ENCODE data around the gene RRBP1.
"Not testable (repeated sequence)": the region's sequence is repeated elsewhere in the genome, so short reads cannot be mapped to it uniquely, and the experiment has no call there.

RRBP1 gene

DNA sequence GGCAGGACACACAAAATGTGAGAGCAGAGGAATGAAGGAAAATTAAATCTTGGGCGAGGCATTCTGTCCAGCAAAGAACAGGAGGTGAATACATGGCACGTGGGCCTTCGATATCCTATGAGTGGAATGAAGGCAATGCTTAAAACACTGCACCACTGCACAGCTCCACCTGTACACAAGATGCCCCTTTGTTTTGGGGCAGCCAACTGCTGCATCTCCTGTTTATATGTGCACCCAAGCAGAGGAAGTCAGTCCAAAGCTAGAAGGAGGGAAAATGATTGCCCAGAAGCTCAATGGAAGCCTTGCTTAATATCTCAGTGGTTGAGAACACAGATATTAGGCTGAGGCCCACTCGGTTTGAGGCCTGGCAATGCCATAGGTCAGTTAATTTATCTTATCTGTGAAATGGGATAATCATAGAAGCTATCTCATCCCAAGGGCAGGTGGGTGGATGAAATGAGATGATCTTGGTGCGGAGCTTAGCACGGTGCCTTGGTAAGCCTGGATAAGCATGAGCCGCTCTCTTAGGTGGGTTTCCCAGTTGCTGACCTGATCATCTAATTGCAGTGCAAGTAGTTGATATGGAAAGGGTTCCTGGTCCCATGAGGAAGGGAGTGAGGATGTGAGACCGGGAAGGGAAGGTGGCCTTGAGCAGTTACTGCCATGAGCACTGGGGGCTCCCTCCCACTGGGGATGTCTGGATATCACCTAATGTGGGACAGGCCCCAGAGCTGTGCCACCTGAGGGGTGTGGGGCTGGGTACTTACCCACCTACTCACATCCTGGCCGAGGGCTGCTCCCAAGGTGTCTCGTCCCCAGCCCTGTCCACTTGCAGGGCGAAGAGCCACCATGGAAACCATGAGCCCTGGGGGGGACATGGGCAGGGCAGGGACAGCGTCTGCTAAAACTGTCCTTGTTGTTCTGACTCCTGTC is 27.6 kb upstream of the RRBP1 start:
- no peak for DNase-seq

DNA sequence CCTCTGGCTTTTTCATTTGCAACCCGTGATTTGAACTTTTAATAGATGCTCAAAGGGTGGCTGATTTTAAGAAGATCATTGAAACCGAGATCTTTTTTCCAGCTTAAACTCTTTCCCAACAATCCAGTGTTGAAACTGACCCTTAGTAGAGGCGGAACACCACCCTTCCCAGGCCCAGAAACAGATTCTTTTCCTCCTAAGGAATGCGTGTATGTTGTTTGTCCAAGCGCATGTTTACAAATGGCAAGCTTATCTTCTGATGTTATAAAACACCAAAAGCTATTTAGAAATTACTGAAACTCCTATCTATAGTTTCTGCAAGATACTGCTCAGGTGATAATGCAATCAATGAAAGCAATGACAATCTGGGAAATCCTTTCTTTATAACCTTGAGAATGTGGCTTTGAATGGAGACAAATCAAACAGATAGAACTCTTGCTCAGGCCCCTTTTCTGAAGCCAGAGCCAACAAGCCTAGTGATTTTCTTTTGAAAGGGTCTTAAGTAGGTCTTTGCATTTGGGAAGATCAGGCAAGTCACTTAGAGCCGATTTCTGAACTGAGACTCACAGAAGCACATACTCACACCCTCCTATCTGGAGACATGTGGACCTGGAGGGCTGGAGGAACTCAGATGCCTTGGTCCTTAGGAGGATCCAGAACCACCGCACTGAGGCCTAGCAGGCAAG is 26.8 kb upstream of the RRBP1 start:
- no peak for DNase-seq

DNA sequence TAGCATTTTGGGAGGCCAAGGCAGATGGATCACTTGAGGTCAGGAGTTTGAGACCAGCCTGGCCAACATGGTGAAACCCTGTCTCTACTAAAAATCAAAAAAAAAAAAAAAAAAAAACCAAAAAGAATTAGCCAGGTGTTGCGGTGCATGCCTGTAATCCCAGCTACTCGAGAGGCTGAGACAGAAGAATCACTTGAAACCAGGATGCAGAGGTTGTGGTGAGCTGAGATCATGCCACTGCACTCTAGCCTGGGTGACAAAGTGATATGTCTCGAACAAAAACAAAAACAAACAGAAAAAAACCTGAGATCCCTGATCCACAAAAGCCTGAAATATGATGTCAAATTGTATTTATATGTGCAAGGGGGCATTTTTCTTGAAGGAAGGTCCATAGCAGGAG is 25.9 kb upstream of the RRBP1 start:
- DNase-seq = not testable (repeated sequence)

DNA sequence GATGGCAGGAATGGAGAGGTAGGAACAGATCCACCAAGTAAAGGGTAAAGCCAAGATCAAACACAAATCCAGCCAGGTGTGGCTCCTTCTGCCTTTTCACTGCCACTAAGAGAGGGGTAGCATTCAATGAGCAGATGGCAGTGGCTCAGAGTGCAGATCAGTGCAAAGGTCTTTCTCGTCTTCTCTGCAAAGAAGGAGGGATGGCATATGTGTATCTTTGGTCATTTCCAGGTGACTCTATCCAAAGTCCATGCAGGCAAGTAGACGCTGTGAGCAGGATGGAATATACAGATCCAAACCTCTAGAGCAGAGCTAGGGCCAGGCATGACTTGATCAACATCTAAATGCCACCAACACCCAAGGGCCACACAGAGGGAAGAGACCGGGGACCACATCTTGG is 24.6 kb upstream of the RRBP1 start:
- DNase-seq = no peak

DNA sequence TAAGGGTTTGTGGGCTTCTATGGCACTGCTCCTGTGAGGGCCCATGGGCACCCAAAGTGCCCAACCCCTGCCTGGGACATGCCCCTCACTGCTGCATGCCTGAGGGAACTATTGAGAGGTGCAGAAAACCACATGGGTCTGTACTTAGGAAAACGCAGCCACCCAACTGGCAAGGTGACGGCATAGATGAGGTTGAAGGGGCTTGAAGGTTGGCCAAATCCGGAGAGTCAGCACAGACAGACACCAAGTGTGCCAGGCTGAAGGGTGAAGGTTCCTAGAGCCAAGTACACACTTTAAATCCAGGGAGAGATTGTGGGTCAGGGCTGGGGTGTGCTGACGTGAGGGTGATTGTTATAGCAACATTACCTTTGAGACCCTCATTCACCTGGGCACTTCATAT is 23.9 kb upstream of the RRBP1 start:
- DNase-seq = no peak

DNA sequence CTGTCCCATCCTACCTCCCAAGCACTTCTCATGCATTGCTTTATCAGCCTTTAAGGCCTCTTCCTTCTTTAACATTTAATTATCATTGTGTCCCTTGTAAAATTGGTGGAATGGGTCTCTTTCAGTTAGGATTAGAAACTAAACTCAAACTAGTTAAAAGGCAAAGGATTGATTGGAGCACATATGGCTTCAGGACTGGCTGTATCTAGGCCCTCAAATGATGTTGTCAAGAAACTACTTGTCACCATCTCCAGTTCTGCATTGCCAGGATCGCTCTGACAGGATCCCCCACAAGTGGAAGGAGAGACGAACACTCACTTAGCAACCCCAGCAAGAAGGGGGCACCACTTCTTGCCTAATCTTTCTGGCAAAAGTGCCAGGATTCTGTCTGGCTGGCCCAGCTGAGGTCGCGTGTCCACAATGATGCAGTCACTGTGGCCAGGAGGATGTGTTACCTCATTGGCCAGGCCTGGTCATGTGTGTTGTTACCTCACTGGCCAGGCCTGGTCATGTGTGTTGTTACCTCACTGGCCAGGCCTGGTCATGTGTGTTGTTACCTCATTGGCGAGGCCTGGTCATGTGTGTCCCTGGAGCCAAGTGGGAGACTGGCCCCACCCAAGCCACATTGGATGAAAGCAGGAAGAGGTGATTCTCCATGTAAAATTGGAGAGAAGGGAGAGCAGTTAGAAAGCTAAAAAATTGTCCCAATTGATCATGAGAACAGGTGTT is 22.7 kb upstream of the RRBP1 start:
- DNase-seq = no peak

DNA sequence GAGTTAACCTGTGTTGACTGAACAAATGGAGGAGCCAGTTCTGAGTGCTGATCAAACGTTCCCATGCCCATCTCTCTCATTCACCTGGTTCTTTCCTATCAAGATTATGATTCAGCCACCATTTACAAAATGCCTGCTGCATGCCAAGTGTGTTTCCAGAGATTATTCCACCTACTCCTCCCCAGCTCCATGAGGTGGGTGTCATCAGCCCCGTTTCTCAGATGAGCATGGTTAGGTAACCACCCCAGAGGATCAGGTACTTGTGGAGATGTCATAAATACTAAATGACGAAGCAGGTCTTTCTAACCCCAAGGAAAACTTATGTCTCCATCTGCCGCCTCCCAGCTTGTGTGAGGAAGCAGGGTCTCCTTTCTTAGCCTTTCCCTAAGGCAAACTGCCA is 19.8 kb upstream of the RRBP1 start:
- no peak for DNase-seq

DNA sequence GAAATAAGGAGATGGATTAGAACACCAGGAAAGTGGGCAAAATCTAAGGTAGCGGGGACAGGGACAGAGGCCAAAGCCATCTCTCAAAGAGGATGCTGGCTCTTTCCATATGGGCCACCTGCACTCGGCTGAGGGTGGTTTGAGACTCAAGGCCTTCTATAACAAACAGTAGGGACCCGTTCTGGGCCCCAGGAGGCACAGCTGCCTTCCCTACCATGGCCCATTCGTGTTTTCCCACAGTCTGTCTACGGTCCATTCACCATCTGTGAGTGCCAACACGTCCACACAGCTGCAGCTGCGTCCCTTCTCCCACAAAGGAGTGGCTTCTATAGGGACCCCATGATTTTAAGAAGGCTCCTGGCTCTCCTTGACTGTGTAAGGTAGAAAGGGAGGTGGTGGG is 18.6 kb upstream of the RRBP1 start:
- DNase-seq = no peak

DNA sequence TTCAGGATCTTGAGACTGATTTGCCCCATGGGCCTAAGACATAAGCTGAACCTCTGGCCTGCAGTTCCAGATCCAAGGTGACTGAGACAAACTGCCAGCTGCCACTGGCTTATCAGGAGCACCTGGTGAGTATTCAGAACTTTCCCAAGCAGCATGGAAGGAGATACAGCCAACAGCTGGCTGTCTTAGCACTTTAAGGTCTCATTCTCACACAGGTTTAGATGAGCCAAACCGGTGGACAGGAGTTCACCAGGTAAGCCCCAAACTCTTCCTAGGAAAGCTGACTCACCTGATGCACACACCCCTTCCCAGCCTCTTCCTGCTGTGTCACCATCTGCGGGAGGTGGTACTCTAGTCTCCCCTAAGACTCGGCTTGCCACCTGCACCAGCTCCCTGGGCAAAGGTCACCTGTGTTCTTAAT is 17.9 kb upstream of the RRBP1 start, which contains the start of gene BANF2:
TSS of gene BANF2 (plus strand) at position 36 of the 421 bp plus-strand sequence. CDS start 25,060 bp downstream, outside the sequence.
- DNase-seq = no peak

DNA sequence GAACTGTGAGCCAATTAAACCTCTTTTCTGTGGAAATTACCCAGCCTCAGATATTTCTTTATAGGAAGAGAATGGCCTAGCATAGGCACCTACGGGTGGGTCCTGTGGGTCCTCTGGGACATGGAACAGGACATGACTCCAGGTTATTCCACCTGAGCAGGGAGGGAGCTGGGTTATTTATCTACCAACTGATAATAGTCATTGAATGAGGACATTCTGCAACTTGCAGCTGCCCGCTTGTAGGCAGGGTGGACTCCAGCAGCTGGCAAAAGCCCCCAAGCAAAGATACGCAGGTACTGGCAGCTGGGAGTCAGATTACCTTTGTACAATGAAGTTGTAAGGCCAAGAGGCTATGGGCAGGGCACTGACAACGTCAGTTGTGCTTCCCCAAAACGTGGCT is 16.3 kb upstream of the RRBP1 start:
- DNase-seq = no peak

DNA sequence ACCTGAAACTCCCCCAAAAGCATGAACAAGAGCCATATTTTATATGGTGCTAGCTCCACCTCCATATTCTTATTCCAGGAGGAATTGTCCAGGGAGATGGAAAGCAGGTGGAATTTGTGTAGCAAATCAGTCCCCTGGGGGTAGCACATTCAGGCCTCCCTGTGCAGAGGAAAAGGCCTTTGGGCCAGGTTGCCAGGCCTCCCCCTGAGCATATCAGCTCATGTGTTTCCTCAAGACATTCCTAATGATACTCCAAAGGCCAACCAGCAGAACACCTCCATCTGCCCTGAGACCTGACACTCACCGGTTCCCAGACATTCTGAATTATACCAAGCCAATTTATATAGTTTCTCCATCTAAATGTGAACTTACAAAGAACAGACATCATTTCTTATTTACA is 15.1 kb upstream of the RRBP1 start:
- no peak for DNase-seq

DNA sequence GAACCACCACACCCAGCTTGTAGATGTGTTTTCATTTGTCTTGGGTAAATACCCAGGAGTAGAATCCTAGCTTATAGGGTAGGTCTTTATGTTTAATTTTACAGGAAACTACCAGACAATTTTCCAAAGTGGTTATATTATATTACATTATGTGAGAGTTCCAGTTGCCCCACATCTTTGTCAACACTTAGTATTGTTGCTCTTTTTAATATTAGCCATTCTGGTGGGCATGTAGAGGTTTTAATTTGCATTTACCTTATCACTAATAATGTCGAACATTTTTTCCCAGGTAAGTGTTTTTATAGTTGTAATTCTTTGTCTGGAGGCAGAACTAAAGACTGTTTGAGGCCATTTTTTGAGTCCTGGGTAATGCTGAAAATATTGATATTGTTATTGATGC is 14.2 kb upstream of the RRBP1 start:
- DNase-seq = no peak

DNA sequence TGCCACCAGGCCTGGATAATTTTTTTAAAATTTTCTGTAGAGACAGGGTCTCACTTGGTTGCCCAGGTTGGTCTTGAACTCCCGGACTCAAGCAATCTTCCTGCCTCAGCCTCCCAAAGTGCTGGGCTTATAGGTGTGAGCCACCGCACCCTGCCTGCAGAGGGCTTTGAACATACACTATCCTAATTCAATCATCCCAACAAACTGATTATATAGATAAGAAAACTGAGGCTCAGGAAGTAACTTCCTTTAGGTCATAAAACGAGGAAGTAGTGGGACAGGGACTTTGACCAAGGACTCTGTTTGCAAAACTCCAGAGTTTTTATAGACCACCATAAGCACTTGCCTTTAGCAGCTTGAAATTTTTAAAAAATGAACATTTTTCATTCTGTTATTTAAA is 12.7 kb upstream of the RRBP1 start:
- DNase-seq = no peak

DNA sequence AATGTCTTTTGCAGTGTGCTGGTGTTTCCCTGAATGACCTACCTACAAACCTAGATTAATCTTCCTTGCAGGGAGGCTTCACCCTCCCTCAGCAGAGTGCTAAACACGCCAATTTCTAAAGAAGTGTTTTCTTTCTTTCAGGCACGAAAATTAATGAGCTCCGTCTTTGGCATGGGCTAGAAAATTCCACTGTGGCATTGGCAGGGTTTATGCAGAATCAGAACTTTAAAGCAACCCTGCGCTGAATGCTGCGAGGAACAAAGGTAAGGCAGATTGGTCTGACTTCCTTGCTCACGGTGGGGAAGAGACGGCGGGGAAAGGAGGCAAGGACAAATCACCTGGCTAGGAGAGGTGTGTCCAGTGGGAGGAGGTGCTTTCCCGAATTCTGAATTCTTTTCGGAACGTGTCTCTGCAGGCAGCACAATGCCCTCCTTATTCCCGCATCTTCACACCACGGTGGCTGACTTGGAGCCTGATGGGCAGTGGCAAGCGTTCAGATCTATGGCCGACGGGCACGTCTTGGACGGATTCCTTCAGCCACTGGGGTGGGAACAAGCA is 11.5 kb upstream of the RRBP1 start:
- DNase-seq = no peak

DNA sequence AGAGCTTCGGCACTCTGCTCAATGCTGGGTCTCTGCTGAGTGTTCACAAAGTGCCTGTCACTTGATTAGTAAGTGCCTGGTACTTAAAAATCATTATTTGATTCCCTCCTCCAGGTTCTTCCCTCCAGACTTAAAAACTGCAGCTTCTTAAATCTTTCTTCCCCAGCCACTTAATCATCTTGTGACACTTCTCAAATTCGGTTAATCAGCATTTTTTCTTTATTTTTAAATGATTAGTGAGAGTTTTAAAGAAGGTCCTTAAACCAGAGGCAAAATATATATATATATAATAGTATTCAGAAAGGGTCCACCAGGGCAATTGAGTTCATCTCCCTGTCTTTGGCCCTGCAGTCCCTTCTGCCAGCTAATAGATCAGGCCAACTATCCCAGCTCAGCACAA is 9.7 kb upstream of the RRBP1 start:
- no peak for DNase-seq

DNA sequence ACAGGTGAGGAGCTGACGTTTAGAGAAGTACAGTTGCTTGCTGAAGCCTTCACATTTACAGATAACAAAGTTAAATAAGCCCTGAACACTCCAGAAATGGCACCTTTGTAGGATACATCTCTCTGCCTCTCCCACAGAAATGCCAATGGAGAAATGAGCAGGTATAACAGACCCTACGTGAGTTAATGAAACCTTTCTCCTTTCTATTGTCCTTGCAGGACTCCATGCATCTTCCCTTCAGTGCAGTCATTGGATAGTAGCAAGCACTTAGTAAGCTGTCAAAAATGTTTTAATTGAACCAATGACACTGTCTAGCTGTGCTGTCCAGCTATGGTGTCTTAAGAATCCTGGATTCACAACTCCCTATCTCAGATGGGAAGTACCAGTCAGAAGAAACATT is 8.1 kb upstream of the RRBP1 start:
- no peak for DNase-seq

DNA sequence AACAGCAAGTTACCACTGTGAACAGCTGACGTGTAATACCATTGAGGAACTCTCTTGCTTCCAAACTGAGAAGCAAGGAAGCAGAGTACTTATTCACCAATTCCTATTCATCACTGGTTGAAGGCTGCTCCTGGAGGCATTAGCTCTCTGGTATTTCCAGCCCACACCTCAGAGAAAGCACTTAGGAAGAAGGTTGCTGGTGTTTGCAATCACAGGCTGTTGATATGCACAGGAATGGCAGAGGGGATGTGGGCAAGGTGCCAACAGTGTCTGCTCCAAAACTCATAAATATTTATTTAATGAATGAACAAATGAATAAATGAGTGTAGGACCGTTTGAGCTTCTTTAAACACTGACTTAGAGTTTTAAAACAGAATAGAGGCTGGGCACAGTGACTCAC is 6.9 kb upstream of the RRBP1 start:
- no peak for DNase-seq

DNA sequence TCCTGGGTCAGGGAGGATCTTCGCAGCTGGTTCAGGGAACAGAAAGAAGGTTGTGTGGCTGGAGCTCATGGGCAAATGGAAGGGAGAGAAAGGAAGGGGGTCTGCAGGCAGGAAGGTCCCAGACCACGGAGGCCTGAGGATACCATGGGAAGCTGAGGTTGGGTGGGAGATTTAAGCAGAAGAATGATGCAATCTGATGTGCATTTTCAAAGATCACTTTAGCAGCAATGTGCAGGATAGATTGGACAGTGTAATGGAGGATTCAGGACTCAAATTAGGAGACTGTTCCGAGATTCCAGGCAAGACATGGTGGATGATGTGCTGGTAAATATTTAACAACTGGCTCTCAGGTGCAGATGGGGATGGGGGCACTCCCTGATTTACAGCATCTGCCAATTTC is 5.8 kb upstream of the RRBP1 start:
- DNase-seq = no peak

DNA sequence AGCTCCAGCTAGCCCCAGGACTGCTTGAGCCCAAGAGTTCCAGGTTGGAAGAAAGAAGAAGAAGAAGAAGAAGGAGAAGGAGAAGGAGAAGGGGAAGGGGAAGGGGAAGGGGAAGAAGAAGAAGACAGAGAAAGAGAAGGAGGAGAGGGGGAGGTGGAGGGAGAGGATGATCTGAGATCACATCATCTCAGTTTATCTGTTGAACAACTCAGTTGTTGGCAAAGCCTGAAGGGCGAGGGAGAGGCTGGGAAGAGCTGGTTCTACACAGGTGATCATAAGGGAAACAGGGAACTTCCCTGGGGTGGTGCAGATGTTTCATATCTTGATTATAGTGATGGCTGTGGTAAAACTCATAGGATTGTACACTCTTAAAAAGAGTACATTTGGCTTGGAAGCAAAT is 3.1 kb upstream of the RRBP1 start:
- DNase-seq = no peak

DNA sequence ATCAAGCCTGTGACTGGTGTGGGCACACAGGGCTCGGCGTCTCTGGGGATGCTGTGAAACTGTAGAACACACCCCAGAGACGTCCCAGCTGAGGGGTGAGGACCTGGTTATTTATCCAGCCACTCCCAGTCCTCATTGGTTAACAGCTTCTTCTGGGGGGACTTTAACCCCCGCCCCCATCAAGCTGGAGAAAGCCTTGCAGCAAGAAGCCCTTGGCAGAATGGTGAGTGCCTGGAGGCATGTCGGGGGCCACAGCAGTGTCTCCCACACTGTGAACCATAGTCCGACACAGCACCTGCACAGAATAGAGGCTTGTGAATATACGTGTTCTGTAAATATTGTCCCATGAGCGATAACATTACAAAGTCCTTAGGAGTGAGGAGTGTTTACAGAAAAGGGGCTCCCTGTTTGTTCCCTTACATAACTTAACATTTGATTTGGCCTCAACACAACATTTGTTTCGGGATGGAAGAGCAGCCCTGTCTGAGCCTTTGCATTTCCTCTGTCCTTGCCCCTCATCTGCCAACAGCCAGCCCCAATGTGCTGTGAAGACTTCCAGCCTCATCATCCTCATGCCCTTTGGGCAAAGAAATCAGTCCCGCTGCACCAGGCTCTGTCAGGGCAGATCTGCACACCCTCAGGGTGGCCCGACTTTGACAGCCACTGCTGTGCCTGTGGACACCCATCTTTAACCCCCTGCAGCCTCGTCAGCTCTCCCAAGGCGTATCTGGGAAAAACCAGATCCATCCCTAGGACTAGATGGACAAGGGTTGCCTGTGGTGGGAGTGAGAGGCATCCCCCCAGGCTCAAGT is 2.2 kb upstream of the RRBP1 start:
- DNase-seq = no peak

DNA sequence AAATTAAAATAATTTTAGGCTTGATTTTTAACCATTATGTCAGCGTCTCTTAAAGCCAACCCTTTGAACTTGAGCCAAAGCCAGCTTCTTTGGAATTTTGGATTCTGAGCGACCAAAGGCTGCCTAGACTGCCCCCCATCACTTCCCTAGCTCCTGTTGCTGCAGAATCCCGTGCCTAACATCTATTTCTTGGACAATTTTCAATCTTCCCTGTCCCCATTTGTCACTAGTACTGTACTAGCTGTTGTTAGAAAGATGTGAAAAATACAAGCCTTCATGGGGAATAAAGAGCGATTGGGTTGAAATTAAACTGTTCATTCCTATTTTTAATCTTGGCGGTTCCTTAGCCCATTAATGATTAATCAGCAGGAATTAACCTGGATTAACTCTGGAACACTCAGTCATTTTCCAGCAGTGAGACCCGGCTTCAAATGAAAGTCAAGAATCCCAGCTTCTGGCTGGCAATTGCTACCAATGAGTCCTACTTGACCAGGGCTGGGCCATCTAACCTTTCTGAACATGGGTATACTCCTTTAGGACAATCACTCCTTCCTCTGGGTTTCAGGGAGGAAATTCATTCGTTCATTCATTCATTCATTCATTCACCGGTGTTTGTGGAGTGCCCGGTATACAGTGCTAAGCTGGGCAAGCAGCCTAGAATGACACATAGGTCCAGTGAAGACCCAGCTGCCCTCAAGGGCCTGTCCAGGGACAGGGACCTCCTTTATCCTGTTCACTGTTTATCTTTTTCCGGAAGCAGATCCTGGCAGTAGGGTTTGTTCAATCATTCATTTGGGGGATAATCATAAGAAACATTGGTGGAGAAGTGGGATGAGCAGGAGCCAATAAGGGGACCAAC is 1.4 kb upstream of the RRBP1 start:
- no peak for DNase-seq

DNA sequence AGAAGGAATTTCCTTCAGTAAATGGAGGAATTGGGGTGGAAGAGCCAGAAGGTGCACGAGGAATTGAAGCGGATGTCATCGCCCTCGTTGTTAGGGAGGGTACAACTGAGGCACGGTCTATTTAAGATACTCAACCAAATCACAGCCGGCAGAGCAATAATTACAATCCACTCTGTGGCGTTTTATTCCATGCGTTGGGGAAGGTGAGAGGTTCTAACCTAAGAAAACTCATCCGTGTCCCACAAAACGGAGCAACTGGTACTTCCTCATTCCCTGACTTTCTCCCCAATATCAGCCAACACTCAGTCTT is 802 bp upstream of the RRBP1 start:
- DNase-seq = no peak

Measured in NCI-H2081 (cell line).